RWPE2 (cell line): ENCODE results near the gene EGFR.

ENCODE experiments used
- ATAC-seq: fragments of 200-7000 bp; cut with Tn5 transposase; 3 replicates; pipeline ENCODE4 v1.9.1; 2021; ENCODE audit warnings: low read depth
- DNase-seq: peaks from one replicate; pipeline ENCODE4 v3.0.0-alpha.2; 2020; ENCODE audit warnings: low spot score
- H3K27ac ChIP-seq: fragments of 450-650 bp; 2 replicates; pipeline ENCODE4 v1.5.1; 2017; ENCODE audit warnings: mild to moderate bottlenecking; ENCODE audit not compliant: poor library complexity, severe bottlenecking
- H3K27me3 ChIP-seq: fragments of 250-450 bp; sonication (Bioruptor Pico); 2 replicates; pipeline ENCODE4 v1.5.1; 2021; ENCODE audit warnings: mild to moderate bottlenecking, moderate library complexity; ENCODE audit not compliant: insufficient read depth, poor library complexity, severe bottlenecking
- H3K36me3 ChIP-seq: fragments of 250-450 bp; sonication (Bioruptor Pico); 2 replicates; pipeline ENCODE4 v1.5.1; 2020; ENCODE audit warnings: low read depth, mild to moderate bottlenecking, moderate library complexity
- H3K4me1 ChIP-seq: fragments of 250-450 bp; sonication (Bioruptor Pico); 2 replicates; pipeline ENCODE4 v1.5.1; 2021; ENCODE audit warnings: mild to moderate bottlenecking, moderate library complexity; ENCODE audit not compliant: insufficient read depth, poor library complexity, severe bottlenecking
- H3K4me3 ChIP-seq: fragments of 250-450 bp; sonication (Bioruptor Pico); 2 replicates; pipeline ENCODE4 v1.5.1; 2021; ENCODE audit warnings: mild to moderate bottlenecking, moderate library complexity; ENCODE audit not compliant: severe bottlenecking
- H3K9me3 ChIP-seq: fragments of 250-450 bp; sonication (Bioruptor Pico); 2 replicates; pipeline ENCODE4 v1.5.1; 2021; ENCODE audit warnings: mild to moderate bottlenecking, moderate library complexity; ENCODE audit not compliant: severe bottlenecking
- TF ChIP-seq, protein P1 (sequence below): fragments of 450-650 bp; IDR thresholded peaks from one replicate; pipeline ENCODE4 v1.5.1; 2017; ENCODE audit warnings: mild to moderate bottlenecking, moderate library complexity; ENCODE audit not compliant: poor library complexity, severe bottlenecking

Gene EGFR

DNA sequence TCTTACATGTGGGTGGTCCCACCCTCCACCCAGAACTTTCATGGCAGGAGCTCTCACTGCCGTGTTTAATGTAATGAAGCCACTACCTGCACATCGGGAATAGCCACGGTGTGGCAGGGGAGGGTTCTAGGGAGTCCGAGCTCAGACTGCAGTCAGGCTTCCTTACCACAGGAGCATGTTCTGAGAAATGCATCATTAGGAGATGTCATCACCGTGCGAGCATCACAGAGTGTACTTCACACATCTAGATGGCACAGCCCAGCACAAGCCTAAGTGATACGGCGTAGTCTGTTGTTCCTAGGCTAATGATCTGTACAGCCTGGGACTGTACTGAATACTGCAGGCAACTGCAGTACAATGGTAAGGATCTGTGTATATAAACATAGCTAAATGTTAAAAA lies 193.4 kb downstream of the EGFR start:
- Histone ChIP-seq H3K9me3 (no peaks in the 10 kb centered on the region), H3K36me3 (peaks cover 28% of the 10 kb centered on the region), H3K27me3 (no peaks in the 10 kb centered on the region), H3K4me3 (no peak overlapping the region), H3K27ac (no peak overlapping the region), H3K4me1 (no peaks in the 10 kb centered on the region)
- no peak for DNase-seq
- TF ChIP-seq, protein P1, sequence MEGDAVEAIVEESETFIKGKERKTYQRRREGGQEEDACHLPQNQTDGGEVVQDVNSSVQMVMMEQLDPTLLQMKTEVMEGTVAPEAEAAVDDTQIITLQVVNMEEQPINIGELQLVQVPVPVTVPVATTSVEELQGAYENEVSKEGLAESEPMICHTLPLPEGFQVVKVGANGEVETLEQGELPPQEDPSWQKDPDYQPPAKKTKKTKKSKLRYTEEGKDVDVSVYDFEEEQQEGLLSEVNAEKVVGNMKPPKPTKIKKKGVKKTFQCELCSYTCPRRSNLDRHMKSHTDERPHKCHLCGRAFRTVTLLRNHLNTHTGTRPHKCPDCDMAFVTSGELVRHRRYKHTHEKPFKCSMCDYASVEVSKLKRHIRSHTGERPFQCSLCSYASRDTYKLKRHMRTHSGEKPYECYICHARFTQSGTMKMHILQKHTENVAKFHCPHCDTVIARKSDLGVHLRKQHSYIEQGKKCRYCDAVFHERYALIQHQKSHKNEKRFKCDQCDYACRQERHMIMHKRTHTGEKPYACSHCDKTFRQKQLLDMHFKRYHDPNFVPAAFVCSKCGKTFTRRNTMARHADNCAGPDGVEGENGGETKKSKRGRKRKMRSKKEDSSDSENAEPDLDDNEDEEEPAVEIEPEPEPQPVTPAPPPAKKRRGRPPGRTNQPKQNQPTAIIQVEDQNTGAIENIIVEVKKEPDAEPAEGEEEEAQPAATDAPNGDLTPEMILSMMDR: no peak
- peak; percentile 11 for ATAC-seq

DNA sequence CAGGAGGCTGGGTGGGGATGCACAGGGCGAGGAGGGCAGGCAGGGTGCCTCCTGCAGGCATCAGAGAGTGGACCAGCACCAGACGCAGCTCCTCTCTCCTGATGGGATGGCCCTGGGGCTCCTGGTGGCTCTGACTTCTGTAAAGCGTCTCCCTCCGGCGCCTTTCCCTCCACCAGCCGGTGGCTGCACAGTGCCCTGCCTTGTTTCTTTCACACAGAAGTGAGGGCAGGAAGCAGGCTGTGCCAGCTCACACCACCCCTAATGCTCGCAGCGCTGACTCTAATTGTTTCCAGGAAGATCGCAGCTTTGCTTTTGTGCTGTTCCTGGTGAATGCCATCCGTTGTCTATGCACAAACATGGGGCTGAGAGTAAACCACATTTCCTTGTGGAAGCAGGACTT lies 194.0 kb downstream of the EGFR start:
- DNase-seq (no peak), ATAC-seq (peak; percentile 26)
- Histone ChIP-seq H3K36me3 (peaks cover 21% of the 10 kb centered on the region), H3K27ac (no peak overlapping the region), H3K4me3 (no peak overlapping the region), H3K4me1 (no peaks in the 10 kb centered on the region), H3K9me3 (no peaks in the 10 kb centered on the region), H3K27me3 (no peaks in the 10 kb centered on the region)
- TF ChIP-seq, protein P1: no peak

DNA sequence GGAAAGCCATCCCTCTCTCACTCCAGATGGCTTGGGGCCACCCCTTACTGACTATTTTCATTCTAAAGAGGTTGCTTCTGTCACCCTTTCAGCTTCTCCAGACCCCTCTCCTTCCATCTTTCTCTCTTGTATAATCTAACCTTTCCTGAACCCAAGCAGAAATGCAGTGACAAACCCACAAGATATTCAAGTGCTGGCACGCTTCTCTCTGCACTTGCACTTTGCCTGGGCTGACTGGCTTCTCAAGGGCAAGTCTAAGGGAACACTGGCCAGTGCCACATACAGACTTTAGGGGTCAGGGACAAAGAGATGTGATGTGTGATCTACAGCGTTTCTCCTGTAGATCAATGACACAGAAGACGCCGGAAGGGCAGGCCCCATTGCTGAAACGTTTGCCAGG lies 195.9 kb downstream of the EGFR start:
- peak; percentile 5; the same call in 2 of the 3 replicates for ATAC-seq
- no peaks in the 10 kb centered on the region for H3K4me1 ChIP-seq
- TF ChIP-seq, protein P1: no peak

DNA sequence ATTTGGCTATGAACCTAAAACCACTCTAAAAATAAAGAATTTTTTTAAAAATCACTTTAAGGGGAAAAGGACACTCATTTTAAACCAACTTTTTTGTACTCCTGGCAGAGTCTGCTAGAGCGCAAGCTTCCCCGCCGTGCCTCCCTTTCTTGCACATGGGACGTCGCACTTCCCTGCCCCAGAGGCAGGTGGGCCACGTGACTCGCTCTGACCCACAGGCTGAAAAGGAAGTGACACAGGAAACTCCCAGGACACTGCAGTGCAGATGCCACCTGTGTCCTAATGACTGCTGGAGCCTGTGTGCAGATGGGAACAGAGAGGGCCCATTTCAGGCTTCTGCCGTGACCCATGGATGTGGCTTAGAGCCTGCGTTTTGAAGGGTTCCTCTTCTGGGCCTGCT lies 204.2 kb downstream of the EGFR start:
- DNase-seq: no peak
- ATAC-seq: peak; percentile 19; the same call in 1 of the 3 replicates
- H3K4me1 ChIP-seq: no peaks in the 10 kb centered on the region
- TF ChIP-seq, protein P1: no peak
- no peak overlapping the region for H3K4me3 ChIP-seq
- H3K27me3 ChIP-seq: peaks cover 11% of the 10 kb centered on the region
- no peaks in the 10 kb centered on the region for H3K36me3 ChIP-seq
- no peaks in the 10 kb centered on the region for H3K9me3 ChIP-seq
- H3K27ac ChIP-seq: no peak overlapping the region

More for the DNA sequence above, 195.9 kb downstream of the EGFR start:
- no peak for DNase-seq
- H3K9me3 ChIP-seq: no peaks in the 10 kb centered on the region
- no peaks in the 10 kb centered on the region for H3K27me3 ChIP-seq
- H3K36me3 ChIP-seq: peaks cover 3% of the 10 kb centered on the region
- H3K4me3 ChIP-seq: no peak overlapping the region
- no peak overlapping the region for H3K27ac ChIP-seq

DNA sequence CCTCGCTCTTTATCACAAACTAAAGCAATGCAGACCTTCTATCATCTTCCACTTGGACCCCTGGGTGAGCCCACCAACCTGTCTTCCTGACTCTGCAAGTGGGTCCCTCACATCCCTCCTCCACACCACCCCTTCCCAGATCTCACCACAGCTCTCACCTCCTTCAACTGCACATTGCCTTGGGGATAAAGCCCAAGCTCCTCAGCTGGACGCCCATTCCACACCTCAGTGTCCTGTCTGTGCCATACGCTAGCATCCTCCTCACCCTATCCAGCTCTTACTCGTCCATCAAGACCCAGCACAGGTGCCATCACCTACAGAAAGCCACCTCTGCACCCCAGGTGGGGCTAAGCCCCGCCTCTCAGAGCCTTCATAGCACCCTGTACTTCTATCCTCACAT lies 205.3 kb downstream of the EGFR start:
- no peak for DNase-seq
- H3K27me3 ChIP-seq: peaks cover 13% of the 10 kb centered on the region
- no peaks in the 10 kb centered on the region for H3K9me3 ChIP-seq
- TF ChIP-seq, protein P1: no peak
- ATAC-seq: no peak
- no peaks in the 10 kb centered on the region for H3K4me1 ChIP-seq
- H3K36me3 ChIP-seq: no peaks in the 10 kb centered on the region
- no peak overlapping the region for H3K4me3 ChIP-seq
- no peak overlapping the region for H3K27ac ChIP-seq
